HG02885 (cell line): ENCODE data around the gene ATG7.
"Not testable (repeated sequence)": the region's sequence is repeated elsewhere in the genome, so short reads cannot be mapped to it uniquely, and the experiment has no call there.

Experiments
- ATAC-seq: cut with Tn5 transposase; IDR thresholded peaks from one replicate; pipeline ENCODE4 v1.9.1; 2021; ENCODE audit warnings: mild to moderate bottlenecking; ENCODE audit not compliant: unreplicated experiment, poor library complexity

Gene ATG7

DNA sequence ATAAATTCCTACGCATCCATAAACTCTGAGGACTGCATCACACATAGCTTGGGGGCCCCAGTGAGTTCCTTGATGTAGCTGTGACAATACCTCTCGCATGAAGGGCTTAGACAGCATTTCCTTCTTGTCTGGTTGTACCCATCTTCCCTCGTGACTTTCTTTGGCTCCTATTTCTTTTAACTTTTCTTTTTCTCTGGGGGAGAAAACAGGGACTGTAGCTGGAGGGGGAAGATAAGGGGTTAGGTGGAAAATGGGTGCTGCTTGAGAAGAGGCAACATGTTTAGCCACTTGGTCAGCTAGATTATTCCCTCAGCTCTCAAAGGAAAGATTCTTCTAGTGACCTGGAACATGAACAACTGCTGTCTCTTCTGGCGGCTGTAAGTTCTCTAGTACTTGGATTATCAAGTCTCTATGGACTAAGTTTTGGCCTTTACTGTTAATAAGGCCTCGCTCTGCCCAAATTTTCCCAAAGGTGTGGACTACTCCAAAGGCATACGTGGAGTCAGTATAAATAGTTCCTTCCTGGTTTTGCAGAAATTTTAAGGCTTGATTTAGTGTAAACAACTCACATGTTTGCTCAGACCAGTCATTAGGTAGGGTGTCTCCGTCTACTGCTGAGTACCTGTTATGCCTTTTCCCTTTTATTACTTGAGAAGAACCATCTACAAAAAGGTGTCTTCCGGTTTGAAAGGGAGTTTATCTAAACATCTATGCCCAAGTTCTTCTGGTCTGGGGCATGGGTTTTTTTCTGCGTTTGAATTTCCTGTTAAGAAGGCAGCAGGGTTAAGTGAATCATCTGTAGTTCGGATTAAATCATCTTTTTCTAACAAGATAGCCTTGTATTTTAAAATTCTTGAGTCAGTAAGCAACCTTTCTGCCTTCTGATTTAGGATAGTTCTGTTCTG, 21.0 kb upstream of the ATG7 start:
- ATAC-seq: no peak

DNA sequence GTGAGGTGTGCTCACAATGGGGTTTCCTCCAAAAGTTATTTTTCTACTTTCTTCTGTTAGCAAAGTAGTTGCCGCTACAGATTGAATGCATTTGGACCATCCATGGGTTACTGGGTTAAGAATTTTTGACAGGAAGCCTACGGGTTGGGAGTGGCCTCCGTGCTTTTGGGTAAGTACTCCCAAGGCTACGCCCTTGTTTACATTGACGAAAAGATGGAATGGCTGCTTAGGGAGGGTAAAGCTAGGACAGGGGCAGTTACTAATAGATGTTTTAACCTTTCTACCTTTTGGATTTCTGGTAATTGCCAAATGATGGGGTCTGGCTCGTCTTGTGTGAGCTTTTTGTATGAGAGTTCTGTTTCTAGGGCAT, 20.4 kb upstream of the ATG7 start:
- ATAC-seq: no peak

DNA sequence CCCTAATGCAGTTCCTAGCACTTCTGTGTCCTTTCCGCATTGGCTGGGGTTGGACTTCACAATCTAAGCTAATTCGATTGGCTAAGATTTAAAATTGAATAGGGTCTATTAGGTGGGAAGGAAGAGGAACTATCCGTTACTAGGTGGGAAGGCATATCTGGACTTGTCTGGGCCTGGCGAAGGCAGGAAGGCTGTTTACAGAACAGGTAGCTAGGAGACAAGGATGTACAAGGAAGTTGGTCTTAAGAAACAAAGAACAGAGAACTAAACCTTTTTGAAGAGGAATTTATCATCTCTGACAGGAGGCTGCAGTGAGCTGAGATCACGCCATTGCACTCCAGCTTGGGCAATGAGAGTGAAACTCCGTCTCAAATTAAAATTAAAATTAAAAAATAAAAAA, 17.3 kb upstream of the ATG7 start:
- ATAC-seq: no peak

DNA sequence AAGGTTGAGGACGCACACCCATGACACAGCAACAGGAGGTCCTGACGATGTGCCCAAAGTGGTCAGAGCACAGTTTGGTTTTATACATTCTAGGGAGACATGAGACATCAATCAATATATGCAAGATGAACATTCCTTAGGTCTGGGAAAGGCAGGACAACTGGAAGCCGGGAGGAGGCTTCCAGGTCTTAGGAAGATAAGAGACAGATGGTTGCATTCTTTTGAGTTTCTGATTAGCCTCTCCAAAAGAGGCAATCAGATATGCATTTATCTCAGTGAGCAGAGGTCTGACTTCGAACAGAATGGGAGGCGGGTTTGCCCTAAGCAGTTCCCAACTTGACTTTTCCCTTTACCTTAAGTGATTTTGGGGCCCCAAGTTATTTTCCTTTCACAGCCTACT, 16.7 kb upstream of the ATG7 start:
- not testable (repeated sequence) for ATAC-seq

DNA sequence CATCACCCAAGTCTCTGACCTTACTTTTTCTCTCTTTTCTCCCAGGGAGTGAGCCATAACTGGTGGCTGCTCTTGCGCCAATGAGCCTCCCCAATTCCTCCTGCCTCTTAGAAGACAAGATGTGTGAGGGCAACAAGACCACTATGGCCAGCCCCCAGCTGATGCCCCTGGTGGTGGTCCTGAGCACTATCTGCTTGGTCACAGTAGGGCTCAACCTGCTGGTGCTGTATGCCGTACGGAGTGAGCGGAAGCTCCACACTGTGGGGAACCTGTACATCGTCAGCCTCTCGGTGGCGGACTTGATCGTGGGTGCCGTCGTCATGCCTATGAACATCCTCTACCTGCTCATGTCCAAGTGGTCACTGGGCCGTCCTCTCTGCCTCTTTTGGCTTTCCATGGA, 13.2 kb upstream of the ATG7 start:
- ATAC-seq: no peak

DNA sequence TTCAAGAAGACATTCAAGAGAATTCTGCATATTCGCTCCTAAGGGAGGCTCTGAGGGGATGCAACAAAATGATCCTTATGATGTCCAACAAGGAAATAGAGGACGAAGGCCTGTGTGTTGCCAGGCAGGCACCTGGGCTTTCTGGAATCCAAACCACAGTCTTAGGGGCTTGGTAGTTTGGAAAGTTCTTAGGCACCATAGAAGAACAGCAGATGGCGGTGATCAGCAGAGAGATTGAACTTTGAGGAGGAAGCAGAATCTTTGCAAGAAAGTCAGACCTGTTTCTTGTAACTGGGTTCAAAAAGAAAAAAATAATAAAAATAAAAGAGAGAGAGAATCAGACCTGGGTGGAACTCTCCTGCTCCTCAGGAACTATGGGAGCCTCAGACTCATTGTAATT, 11.7 kb upstream of the ATG7 start:
- no peak for ATAC-seq

DNA sequence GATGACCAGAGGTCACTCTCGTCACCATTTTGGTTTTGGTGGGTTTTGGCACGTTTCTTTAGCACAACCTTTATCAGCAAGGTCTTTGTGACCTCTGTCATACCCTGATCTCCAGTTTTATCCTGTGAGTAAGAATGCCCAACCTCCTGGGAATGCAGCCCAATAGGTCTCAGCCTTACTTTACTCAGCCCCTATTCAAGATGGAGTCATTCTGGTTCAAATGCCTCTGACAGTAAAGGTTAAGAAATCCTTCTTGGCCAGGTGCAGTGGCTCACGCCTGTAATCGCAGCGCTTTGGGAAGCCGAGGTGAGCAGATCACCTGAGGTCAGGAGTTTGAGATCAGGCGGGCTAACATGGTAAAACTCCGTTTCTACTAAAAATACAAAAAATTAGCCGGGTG, 3.2 kb upstream of the ATG7 start:
- no peak for ATAC-seq

DNA sequence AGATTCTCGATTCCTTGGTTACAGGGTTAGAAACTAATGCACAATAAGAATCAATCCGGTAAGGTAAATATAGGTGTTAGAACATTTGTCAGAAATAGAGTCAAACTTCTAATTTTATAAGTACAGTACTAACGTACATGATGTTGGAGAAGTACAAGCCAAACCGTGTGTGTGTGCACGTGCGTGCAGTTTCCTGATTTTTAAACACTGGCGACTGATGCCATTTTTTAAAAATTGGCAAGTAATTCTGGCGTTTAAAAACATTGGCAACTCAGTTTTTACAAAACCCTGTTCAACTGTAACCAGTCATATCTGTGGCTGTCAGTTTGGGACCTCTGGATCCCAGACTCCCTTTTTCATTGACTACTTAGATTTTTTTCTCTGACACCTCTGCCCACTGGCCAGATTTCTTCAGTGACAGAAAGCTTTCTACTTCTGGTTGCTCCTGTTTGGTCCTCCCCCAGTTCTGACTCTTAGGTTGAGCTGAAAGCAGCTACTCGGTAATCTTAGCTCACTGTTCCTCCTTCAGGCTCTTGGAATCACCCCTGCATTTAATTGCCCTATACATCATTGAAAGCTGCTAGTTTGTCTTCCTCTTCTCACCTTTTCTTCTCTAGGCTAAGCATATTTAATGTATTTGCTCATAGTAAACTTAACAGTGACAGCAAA, 843 bp downstream of the ATG7 start:
- ATAC-seq: no peak

DNA sequence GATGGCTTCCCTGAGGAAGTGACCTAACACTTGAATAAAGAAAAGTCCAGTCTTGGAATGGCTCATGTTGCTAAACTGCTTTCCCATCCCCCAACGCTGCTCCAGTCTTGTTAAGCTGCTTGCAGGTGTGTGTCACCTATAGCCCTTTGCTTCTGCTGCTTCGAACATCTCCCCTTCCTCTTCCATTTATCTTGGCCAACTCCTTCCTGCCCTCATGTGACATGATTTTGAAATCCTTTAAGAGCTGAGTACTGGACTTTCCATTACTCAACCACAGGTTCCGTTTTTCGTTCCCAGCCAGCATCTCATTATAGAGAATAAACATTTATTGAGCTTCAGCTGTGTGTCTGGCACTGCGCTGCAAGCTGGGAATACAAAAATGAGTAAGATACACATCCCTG, 1.7 kb downstream of the ATG7 start:
- ATAC-seq: no peak

DNA sequence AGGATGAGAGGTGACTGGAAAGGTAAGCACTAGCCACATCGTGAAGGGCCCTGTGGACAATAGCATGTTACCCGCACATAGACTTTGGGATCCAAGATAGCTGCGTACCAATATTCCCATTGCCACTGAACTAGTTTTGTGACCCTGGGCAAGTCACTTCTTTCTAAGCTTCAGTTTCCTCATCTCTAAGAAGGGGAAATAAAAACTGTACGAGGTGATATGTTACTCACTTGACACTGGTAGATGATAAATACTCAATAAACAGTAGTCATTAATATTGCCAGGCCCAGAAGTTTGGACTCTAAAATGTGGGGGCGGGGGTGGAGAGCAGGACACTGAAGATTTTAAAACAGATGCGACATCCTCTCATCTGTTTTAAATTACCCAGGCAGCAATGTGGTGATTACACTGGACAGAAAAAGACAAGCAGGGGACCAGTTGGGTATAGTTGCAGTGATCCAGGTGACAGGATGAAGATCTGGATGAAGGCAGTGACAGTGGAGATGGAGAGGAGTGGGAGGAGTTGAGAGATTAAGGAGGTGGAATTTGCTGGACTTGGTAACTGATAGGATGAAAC, 2.5 kb downstream of the ATG7 start:
- no peak for ATAC-seq

DNA sequence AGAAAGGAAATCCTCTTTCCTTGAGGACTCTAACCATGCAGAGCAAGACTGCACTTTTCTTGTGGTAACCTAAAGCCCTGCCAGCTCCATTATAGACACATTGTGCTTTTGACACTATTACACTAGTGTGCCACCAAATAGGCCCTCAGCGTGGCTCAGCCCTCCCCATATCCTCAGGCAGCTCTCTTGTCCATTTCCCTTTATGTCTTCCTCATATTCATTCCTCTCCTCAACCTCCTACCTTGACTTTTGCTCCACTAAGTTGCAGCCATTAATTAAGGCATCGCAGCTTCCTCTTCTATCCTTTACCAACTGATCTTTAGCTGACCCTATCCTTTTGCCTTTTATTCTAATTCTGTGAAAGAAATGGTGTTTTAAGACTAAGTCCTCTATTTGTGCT, 3.7 kb downstream of the ATG7 start:
- no peak for ATAC-seq

DNA sequence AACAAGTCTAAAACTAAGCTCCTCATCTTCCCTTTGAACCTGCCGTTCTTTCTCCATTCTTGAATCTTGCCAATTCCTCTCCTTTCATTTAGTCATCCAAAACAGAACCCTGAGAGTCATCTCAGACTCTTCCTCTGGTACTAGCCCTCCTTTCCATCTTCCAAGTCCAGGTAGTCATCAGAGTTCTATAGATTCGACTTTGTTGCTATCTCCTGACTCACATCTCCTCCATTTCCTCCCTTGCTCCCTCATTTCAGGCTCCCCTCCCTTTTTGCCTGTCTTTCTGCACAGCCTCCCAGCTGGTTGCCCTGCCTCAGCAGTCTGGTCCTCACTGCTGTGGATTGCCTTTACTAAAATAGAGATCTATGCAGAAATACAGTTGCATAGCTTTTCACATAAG, 4.7 kb downstream of the ATG7 start:
- no peak for ATAC-seq

DNA sequence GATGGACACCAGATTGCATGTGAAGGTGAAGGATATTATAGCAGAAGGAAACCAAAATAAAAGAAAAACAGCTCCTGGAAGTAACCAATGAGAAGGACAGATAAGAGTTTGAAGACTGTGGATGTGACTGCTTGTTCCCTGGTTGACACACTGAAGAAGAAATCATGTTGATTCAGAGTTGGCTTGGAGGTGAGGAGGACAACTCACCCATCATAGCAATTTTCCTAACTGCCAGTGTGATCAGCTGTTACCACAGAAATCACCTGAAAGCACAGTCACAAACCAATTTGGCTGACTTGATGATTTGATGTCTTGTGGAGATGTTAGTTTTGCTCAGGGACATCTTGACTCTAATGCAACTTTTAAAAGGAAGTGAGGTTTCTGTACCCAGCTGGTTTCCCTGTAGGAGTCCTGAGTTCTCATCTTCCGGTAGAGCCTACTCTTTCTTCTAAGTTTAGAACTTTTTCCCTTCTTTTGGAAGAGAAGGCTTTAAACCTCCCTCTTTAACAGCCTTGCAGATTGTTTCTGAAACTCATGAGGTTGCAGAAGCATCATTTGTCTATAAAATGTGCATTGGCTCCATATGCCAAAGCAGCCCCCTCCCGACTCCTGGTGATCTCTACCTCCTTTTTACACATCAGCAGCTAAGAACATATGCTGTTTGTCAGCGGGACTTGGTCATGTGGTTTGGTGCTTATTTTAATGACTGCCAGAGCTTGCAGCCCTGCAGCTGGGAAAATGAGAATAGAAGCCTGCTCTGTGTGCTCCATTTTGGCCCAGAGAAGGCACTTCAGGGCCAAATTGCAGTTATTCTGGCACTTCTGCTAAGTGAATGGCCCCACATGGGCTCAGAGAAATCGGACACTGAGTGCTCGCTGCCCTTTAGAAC, 10.3 kb downstream of the ATG7 start:
- ATAC-seq: no peak

DNA sequence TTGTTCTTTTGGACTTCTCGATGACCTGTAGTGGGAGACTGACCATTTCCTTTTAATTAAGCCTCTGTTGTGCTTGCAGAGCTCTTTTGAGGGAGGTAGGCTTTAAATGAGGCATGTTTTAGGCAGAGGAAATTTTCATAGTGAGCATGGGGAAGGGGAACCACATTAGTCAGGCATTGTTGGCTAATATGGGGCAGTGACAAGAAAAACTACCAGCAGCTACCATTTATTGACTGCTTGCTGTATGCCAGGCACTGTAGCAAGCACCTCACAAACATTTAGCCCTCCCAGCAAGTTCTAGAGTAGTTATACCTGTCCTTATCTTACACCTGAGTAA, 10.9 kb downstream of the ATG7 start:
- no peak for ATAC-seq

DNA sequence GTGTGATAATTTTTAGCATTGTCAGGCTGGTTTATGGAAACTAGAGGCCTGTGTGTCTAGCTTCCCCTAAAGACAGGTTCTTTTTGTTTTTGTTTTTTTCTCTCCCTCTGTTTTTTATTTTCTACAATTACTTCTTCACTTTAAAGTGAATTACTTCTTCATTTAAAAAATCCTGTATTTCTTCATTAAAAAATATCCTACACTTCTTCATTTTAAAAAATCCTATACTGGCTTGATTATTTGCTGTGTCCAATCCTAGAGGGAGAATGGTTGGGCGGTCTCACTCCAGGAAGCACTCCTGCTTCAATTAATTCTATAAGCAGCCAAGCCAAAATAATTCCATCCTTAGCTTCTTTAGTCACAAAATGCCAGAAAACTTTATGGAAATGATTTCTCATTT, 11.8 kb downstream of the ATG7 start:
- ATAC-seq: no peak

DNA sequence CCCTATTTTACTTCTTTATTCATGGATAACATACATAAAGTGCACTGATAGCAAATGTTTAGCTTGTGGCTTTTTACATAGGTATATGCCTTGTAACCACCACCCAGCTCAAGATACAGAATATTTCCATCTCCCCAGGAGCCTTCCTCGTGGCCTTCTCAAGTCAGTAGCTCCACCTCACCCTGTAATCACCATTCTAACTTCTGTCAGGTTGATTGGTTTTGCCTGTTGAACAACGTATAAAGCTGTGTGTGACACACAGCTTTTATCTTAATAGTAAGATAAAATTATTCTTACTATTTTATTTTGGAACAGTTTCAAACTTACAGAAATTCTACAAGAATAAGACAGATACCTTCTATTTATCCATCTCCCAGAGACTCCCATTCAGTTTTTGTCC, 13.3 kb downstream of the ATG7 start:
- ATAC-seq: no peak

DNA sequence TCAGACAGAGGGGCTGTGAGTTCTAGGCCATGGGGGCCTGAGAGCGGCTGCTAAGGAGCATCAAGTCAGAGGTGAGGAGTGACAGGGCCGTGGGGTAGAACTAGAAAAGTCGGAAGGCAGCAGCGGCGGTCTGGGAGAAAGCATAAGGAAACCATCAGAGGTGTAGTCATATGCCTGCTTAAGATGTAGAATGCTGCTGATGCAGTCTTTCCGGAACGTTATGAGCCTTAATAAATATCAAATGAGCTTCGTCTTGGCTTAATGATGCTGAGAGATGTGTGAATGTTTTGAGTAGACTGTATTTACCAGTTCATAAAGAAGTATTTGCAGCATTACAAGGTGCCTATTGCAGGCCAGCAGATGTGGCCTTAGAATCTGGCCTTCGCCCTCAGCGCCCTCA, 15.2 kb downstream of the ATG7 start:
- no peak for ATAC-seq

DNA sequence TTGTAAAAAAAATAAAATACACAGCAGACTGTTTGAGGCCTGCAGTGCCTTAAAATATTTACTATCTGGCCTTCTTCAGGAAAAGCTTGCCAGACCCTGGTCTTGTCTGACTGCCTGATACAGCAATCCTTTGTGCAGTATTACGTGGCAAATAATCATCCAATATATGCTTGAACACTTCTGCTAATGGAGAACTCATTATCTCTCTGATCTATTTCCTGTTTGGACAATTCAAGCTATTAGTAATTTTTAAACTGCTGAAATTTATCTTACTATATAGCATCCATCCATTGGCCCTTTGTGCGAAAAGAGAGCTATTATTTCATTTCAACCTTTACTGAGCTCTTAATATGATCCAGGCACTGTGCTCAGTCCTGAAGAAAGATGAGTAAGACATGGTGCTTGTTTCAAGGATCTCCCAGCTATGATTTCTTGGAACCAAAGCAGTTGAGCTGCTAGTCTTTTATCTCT, 15.9 kb downstream of the ATG7 start:
- no peak for ATAC-seq

DNA sequence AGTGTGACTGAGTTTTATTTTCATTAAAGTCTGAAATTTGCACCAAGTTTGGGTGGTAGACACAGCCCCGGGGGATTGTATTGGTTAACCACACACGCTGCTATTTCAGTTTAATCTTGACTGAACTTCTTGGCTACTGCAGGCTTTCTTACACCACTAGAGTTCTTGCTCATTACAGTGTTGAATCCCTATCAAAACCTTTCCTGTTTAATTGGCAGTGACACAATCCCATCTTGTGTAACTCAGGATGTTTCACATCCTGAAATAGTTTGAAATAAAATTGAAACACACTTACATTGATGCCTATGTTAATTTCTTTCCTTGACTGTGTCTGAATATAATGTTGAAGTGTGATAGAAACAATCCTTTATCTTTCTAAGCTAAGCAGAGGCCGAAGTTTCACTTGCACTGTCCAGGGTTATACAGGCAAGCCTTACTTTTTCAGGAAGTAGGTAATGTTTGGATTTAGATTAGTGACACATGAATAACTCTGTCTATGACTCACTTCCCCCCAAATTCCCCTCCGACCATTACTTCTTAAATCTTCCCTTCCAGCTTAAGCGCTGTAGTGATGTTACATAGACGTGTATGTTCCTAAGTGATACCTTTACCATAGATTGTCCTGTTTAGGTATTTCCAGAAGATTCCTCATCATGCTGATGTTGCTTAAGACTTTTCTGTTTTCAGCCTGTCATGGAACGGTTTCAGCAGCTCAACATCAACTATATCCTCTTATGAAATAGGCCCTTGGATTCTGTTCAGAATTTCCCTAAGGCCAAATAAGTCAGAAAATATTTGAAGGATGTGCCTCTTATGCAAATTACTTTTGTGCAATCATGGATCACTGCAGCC, 16.8 kb downstream of the ATG7 start:
- peak; percentile 76 for ATAC-seq

DNA sequence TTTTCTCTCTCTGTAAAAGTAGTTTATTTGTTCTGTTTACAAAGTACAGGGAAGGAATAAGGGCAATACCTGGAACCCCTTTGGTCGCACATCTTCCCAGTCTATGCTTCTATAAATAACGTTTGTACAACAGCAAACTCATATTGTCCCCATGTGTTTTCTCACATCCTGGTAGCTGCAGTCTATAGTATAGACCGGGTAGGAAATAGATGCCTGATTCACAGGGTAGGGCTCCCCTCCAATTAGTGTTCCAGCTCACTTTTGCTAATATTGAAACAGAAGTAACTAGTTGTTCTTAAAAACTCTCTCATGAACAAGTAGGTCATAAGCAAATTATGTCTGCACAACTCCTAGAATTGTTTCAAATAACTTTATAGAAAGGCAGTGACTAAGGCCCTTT, 17.7 kb downstream of the ATG7 start:
- no peak for ATAC-seq
